Endothelial cell of hepatic sinusoid (primary cell): Measurements from ENCODE around the gene PLA2G4F.

ENCODE experiments used
- in situ Hi-C: cut with HindIII; loops from 2 replicates; pipeline ENCODE4 v1.10.0; 2017; ENCODE audit warnings: low sequenced_read_pairs

Gene PLA2G4F

GRCh38 chr15:42156243-42156922 is at the start of gene PLA2G4F:
PLA2G4F (minus strand) TSS chr15:42156636; CDS start chr15:42156549, 87 bp downstream.
- in situ Hi-C loops: no loop called here

GRCh38 chr15:42203891-42204290 is 47.5 kb upstream of the PLA2G4F start:
- in situ Hi-C loops: no loop called here

DNA sequence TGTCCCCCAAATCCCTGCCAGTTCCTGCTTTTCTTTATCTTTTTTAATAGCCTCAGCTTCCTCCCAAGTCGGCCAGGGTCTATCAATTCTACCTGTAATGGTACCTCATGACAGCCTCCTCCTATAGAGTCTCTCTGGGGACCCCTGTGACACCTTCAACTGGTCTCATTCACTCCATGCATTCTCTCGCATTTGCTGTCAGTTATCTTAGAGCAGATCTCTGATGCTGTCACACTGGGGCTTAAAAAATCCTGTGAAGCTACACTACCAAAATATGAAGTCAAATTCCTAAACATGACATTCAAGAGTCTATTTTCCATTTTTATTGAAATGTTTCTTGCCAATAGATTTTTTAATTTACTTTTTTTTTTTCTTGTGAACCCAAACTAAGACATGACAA is 46.2 kb upstream of the PLA2G4F start:
- in situ Hi-C loops: no loop called here

GRCh38 chr15:42201801-42202200 is 45.4 kb upstream of the PLA2G4F start:
- in situ Hi-C loops: no loop called here

- in situ Hi-C loops: no loop called here
Observed at GRCh38 chr15:42199126-42199525, 42.7 kb upstream of the PLA2G4F start.

- in situ Hi-C loops: no loop called here
Observed at GRCh38 chr15:42198516-42198915, 42.1 kb upstream of the PLA2G4F start.

DNA sequence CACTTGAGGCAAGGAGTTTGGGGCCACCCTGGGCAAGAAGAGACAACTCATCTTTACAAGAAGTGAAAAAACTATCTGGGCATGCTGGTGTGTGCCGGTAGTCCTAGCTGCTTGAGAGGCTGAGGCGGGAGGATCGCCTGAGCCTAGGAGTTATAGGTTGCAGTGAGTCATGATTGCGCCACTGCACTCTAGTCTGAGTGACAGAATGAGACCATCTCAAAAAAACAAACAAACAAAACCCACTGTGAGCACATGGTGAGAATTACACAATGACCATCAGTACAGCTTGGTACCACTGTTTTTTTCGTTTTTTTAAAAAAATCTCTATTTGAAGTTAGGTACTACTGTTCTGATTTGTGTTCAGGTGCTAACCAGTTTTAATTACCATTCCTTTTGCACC is 38.1 kb upstream of the PLA2G4F start:
- in situ Hi-C loops: no loop called here

DNA sequence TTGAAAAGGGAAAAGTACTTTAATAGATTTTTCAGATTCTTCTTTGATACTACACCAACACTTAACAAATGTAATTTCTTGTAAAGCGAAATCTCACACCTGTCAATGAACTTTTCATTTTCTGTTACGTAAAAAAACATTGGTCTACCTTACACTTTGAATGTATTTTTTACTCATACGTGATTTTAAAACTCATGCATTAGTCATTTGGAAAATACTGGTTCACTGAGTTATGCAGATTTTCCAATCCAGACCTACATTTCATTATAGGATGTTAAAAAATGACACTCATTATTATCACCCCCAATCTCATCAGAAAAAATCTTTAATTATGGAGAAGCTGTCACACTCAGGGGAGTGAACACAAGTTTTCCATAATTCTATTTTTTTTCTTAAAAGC is 36.9 kb upstream of the PLA2G4F start:
- in situ Hi-C loops: no loop called here

DNA sequence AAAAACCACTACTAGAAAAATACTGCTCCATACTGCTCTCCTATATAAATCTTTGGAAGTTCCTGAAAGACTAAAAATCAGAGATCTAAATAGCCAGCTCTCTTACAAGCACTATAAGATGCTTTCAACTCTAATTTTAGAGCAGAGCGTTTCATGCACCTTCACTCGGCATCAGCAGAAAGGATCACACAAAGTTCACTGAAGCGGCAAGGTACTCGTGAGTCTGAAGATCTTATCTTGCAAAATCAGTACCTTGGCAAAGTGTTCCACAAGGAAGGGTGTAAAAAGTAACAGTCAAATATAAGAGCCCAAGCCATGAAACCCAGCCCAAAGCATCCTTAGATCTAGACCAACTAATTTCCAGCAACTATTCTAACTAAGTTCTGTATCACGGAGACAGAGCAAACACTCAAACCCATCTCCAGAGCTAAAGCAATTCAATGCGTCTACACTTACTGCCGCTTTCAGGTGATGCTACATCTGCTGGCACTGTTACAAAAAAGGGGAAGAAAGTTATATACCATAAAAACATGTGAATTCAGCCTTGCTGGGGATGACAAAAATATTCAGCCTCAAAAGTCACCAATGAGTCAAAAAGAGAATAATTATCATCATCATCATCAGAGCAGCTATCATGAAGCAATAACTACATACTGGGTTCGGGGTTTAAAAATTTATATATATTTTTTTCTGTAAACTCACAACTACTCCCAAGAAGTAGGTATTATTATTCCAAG is 35.3 kb upstream of the PLA2G4F start:
- in situ Hi-C loops: no loop called here

DNA sequence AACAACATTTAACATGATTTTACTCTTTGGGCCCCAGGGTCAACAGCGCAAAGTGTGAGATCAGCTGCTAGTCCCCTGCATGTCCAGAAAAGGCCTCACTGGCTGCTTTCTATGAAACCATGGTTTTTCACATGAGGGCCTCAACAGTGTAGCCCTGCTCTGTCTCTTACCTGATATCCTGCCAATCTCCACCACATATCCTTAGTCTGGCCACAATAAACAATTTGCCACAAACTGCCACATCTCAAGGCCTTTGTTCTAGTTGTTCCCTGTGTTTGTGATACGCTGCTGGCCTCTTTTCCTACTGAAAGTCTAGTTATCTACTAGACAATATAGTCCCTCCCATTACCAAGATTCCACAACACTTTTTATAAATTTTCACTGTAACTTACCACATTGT is 33.9 kb upstream of the PLA2G4F start:
- in situ Hi-C loops: no loop called here

DNA sequence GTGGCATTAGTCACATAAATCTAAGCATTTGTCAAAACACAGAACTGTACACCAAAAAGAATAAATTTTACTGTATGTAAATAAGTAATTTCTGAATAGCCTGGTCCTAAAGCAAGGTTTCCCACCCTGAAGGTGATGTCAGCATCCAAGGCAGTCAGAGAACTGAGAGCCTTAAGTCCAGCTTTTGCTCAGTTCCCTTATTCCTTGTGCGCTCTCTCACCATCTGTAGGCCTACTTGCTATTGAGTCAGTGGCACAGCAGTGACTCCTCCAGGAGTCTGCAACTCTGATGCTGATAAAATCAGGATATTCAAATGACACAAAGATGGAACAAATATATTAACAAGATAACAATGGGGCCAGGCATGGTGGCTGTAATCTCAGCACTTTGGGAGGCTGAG is 29.4 kb upstream of the PLA2G4F start:
- in situ Hi-C loops: no loop called here

DNA sequence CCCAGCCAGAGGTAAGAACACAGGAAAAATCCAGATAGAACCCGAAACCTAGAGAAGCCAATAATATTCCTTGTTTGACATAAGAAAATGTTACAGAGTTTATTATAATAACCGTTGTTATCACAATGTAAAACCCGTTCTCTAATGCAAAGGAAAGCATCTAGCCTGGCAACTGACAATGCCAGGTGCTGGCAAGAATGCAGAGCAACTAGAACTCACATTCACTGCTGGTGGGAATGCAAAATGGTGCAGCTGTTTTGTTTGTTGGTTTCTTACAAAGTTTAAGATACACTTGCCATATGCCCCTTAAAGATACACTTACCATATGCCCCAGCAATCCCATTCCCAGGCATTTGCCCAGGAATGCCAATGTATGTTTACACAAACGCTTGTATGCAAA is 28.3 kb upstream of the PLA2G4F start:
- in situ Hi-C loops: no loop called here

- in situ Hi-C loops: no loop called here
Observed at GRCh38 chr15:42184296-42184695, 27.9 kb upstream of the PLA2G4F start.

DNA sequence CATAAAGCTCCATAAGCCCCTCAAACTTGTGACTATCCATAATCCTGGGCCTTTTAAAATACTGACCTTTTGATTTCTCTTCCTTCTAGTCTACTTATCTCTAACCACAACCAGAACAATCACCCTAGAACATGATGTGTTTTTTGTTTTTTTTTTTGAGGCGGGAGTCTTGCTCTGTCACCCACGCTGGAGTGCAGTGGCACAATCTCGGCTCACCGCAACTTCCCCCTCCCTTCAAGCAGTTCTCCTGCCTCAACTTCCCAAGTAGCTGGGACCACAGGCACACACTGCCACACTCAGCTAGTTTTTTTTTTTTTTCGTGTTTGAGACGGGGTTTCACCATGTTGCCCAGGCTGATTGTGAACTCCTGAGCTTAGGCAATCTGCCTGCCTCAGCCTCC is 26.5 kb upstream of the PLA2G4F start:
- in situ Hi-C loops: no loop called here

GRCh38 chr15:42182328-42182886 is 26.0 kb upstream of the PLA2G4F start:
- in situ Hi-C loops: no loop called here

GRCh38 chr15:42178056-42178455 is 21.6 kb upstream of the PLA2G4F start:
- in situ Hi-C loops: no loop called here

- in situ Hi-C loops: no loop called here
Observed at GRCh38 chr15:42175671-42176070, 19.2 kb upstream of the PLA2G4F start.

DNA sequence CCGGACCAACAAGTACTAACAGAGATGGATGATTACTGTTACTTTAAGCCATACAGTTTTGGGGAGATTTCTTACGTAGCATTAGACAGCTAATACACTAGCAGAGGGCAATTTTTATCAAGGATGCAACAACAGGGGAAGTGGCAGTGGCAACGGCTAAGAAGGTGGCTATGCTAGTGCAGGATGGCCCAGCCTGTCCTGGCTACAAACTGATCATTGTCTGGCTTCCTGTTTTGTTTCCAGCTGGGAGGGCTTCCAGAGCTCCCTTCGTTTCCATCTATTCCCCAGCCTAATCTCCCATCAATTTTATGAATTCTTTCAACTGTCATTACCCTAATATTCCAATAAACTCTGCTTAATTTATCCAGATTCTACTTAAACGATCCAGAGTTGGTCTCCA is 16.0 kb upstream of the PLA2G4F start:
- in situ Hi-C loops: no loop called here

DNA sequence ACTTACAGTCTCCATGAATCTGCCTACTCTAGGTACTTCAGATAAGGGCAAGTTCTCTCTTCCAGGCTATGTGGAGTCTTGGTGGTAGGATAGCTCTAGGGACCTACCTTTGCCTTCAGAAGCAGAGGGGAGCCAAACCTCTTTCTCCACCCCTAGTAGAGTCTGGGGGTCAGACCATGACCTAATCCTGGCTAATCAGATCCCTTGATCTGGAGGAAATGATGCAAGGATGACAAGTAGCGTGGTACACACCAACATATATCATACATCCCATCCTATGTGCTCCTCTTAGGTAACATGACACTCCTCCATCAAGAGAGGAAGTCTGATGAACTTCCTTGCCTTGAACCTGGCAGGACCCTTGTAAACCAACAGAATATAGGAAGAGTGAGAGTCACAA is 15.4 kb upstream of the PLA2G4F start:
- in situ Hi-C loops: no loop called here

DNA sequence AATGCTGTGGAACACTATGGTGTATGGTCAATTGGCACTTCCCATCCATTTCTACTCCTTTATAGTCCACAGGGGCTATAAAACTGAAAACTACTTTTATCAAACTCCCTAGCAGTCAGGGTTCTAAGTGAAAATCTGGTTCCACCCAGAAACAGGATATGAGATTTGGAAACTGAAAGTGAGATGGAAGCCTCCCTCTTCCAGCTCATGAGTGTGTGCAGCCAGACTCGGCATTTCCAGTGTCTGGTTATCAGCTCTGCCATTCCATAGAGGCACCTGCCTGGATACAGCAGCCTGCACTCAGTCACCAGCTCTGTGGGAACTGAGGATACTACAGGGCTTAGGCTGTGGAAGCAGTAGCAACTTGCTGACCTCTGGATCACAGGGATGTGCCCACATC is 14.7 kb upstream of the PLA2G4F start:
- in situ Hi-C loops: no loop called here

DNA sequence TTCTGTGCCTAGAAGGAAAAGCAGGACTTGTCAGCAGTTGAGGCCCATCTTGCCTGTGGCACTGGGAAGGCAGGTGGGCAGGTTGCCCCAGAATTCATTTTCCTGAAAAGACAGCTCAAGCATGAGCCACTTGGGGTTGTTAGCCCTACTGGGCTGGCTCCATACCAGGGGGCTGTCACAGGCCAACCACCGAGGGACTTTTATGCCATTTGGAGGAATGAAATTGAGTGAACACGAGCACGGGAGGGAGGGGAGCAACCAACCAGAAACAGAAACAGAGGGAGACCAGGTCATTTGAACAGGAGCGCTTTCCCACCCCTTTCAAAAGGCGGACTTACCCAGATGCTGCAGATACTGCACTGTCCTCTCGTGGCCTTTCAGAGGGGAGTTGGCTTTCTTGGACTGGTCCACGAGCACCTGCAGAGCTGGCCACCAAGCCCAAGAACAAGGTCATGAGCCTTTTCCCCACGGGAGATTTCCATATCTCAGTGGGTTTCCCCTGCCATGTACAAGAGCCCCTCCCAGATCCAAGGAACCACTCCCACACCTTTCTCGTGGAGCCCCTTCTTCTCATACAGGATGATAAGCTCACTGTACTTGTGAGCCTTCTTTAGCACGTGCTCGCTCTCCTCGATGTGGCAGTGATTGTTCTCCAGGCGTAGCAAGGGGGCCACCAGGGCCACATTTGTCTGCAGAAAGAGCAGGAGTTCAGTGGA is 9.9 kb upstream of the PLA2G4F start:
- in situ Hi-C loops: no loop called here

DNA sequence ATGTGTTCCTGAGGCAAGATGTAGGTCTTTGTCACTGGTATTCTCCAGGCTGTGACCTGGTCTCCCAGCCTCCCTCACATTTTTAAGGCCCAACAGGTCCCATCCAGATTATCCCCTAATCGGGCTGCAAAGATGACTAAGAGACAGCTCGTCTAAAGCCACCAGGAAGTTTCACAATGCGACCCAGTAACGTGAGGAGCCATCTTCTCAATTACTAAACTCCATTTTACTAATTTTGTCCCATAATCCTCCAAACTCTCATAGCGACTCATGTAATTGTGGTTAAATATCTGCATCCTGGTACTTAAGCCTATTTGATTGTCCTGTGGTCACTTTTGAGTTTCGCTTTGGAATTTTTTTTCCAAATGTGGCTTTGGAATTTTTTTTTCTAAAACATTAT is 8.7 kb upstream of the PLA2G4F start:
- in situ Hi-C loops: no loop called here
